HG02798 (cell line): ENCODE measurements around the gene TBC1D16.

ENCODE experiments used
- ATAC-seq: cut with Tn5 transposase; IDR thresholded peaks from one replicate; pipeline ENCODE4 v1.9.1; 2021; ENCODE audit warnings: mild to moderate bottlenecking; ENCODE audit not compliant: unreplicated experiment, poor library complexity

The TBC1D16 gene

GRCh38 chr17:79955691-79956440 is 79.8 kb downstream of the TBC1D16 start:
- no peak for ATAC-seq

DNA sequence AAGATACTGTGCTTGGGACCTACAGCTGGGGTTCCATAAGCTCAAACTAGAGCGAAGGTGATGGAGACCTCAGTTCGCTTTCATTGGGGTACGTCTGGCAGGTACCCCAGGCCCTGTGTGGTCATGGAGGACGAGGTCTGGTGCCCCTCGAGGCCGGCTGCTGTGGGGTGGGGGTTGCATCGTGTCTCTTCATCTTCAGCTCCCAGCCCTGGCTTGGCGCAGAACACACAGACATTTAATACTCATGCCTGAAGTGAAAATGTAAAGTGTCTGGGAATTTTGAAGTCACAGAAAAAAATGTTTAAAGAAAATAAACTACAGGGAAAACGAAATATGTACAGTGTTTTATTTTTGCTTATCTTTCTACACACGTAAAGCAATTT is 80.5 kb downstream of the TBC1D16 start:
- ATAC-seq, result no peak

GRCh38 chr17:79954281-79955166 is 81.1 kb downstream of the TBC1D16 start:
- ATAC-seq, result no peak

- ATAC-seq, result no peak
Measured at GRCh38 chr17:79953335-79953734, 82.3 kb downstream of the TBC1D16 start.

DNA sequence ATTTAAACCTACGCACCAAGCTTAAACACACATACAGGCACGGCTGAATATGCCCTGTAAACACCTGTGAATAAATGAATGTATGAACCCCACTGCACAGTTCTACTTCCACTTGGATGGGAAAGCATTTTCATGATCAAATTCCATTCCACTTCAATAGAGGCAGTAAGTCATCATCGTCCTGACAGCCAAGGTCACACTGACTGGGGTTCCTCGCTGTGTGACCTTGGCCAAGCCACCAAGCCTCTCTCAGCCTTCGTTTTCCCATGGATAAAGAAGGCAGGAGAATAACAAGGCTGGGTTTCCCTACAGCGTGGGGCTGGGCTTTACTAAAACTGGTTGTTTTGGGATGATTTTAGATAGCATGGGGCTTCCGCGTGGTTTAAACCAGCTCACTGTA is 82.8 kb downstream of the TBC1D16 start:
- no peak for ATAC-seq

- no peak for ATAC-seq
Measured at GRCh38 chr17:79952265-79952877, 83.3 kb downstream of the TBC1D16 start.

GRCh38 chr17:79951361-79952264 is 84.1 kb downstream of the TBC1D16 start:
- ATAC-seq, result no peak

- no peak for ATAC-seq
Measured at GRCh38 chr17:79950751-79951150, 84.9 kb downstream of the TBC1D16 start.

- ATAC-seq, result no peak
Measured at GRCh38 chr17:79950306-79950705, 85.4 kb downstream of the TBC1D16 start.

GRCh38 chr17:79949656-79950209 is 85.9 kb downstream of the TBC1D16 start:
- no peak for ATAC-seq

DNA sequence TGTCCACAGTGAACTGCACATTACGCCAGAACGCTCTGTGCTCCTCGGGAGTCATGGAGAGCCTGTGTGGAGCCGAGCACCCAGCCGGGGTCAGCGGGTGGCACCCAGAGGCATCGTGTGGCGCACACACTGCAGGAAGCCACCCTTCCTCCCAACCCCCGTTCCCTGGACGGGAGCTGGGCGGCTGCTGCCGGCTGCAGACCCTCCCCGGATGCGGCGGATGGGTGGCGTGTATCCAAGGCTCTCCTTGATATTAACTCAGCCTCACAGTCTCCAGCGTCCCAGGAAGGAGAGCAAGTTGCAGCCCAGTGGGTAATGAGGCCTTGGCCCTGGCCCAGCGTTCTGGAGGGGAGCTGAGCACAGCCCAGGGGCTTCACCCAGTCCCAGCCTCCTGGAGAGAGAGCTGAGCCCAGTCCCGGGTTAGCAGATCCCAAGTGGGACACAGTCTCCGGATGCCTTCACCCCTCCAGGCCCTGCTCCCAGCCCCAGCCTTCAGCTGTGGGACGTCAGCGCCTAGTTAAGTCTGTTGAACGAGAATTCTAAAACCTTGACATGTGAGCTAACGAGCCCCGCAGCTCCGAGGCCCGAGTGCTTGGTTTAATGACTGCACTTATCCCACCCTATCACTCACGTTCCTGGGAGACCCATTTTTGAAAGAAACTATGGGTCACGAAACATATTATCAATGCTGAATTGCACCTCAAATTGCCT is 86.6 kb downstream of the TBC1D16 start:
- no peak for ATAC-seq

- ATAC-seq, result no peak
Measured at GRCh38 chr17:79948406-79948944, 87.2 kb downstream of the TBC1D16 start.

DNA sequence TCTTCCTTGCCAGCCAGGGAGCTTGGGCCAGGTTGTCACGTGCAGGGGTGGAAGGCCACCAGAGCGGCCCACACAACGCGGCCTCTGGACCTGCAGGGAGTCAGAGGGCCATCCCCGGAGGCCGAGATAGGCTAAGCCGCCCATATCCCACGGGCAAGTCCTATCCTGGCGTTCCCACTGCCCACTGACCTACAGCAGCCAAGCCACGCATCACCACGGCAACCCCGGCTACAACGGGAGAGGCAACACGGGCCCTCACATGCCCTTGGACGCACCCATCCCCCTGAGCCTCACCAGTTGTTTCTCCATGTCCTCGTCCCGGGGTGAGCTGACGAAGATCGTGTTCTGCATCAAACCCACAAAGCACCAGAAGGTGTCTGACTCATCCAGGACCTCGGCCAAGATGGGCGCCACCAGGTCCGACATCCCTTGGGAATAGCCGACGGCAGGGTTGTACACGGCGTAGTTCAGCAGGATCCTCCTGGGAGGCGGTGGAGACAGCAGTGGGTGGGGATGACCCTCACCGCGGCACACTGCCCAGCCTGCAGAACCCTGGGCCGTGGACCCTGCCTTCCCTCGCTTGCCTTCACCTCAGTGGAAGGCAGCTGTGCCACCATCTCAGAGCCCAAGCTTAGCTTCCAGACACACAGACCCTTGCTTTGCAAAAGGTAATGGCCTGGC is 88.2 kb downstream of the TBC1D16 start:
- ATAC-seq, result no peak

DNA sequence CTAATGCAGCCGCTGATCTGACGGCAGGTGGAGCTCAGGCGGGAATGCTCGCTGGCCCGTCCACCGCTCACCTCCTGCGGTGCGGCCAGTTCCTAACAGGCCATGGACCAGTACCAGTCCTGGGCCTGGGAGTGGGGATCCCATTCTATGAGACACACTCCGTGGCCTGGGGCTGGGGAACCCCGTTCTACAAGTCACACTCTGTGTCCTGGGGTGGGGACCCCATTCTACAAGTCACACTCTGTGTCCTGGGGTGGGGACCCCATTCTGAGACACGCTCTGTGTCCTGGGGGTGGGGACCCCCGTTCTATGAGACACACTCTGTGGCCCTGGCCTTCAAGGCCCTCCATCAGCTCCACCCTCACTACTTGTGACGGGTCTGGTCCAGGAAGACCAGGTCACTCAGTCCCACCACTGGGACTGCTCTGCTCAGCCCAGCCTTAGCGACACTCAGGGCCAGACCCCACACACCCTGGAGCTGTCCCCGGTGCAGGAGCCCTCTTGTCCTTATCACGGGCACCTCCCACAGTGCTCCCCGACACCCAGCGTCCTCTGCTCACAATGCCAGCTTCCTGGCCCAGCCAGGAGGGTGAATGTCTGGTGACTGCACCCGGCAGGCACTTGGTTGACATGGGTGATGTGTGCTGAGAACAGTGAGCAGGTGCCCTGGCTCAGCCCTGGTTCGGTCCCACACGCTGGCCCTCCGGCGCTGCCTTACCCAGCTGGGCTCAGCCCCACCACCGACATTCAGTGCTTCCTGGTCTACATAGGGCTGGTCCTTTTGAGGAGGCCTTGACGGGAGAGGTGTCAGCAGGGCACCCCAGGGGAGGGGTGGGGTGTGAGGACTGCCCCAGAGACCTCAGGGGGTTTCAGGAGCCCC is 89.1 kb downstream of the TBC1D16 start:
- no peak for ATAC-seq

- ATAC-seq, result no peak
Measured at GRCh38 chr17:79945591-79946255, 89.9 kb downstream of the TBC1D16 start.

DNA sequence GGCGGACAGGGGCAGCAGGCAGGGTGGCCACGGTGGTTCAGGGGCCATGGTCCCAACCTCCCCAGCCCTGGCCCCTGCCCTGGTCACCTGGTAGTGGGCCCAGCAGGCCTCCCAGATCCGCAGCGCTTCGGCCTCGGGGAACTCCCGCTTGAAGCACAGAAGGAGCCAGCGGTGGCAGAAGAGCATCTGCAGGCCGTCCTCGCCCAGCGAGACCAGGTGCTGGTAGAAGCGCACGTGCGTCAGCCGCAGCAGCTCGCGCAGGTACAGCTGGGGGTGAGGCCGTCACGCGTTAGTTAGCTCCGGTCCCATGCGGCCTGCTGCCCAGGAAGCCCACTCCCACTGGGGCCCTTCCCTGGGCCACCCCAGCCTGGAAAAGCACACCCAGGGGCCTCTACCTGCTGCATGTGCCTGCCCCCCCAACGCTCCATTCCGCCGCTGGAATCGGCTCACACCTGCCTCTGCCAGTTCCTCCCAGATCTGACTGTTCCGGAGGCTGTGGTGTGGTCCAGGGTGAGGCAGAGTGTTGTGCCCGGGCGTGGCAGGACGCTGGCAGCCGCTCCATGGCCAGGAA is 90.8 kb downstream of the TBC1D16 start:
- ATAC-seq, result no peak
